Right hindlimb (tissue), 1 donor: Measurements from ENCODE around the gene LIPH.
A peak's percentile ranks its signal among the peaks of the same experiment; 100 is the strongest.
"Not testable (repeated sequence)": the region's sequence is repeated elsewhere in the genome, so short reads cannot be mapped to it uniquely, and the experiment has no call there.

ENCODE experiments used
- DNase-seq: peaks from one replicate; pipeline ENCODE4 v3.0.0-alpha.2; 2018

The LIPH gene

DNA sequence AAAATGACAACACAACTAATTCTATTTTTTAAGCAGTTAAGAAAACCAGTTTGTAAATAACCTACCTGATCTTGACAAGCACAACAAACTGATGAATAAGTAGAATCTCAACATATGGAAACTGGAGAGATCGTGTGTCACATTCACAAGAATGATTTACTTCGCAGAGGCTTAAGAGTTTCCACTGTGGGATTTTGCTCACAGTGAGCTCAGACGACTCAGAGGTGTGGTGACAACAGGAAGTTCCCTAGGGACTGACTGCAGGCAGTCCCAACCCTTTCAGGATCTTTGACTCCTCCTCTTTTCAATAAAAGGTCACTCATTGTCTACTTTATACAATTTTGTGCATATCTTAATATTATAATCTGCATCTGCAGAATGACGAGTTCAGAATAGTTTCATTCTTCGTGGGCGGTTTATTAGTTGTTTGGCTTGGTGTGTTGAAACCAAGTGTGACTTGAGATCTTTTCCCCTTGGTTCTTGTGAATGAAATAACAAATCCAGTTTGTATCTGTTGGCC is at the start of gene LIPH:
TSS of gene LIPH (minus strand) at position 231 of the 520 bp plus-strand sequence. CDS start at position 114, 117 bp downstream.
- DNase-seq: no peak

DNA sequence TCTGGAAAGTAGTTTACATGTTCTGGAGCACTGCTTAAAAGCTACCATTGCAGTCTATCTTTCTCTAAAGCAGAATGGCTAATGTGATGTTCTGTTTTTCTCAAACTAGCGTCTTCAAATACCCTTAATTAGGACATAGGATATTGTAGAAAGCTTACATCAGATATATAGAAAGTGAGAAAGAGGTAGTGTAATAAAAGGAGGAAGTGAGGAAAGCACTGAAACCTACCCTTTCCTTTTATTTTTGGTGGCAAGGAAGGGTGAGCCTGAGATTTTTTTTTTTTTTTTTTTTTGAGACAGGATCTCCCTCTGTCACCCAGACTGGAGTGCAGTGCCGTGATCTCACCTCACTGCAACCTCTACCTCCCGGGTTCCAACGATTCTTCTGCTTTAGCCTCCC is 43.1 kb upstream of the LIPH start:
- no peak for DNase-seq

DNA sequence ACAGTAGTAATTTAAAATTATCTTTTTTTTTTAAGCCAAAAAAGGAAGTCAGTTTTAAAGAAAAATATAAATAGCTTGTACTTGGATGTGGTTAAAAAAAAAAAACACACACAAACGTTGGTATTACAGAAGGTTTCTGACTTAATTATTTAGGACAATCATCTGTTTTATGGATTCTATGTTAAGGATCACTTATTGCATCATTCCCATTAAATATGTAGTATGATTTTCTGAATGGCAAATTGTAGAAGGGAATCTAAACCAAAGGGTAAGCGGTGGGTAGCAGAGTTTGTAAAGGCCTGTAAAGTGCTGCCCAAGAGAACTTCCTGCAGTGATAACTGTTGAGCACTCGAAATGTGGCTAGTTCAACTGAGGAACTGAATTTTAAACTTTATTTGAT is 41.7 kb upstream of the LIPH start:
- DNase-seq: no peak

DNA sequence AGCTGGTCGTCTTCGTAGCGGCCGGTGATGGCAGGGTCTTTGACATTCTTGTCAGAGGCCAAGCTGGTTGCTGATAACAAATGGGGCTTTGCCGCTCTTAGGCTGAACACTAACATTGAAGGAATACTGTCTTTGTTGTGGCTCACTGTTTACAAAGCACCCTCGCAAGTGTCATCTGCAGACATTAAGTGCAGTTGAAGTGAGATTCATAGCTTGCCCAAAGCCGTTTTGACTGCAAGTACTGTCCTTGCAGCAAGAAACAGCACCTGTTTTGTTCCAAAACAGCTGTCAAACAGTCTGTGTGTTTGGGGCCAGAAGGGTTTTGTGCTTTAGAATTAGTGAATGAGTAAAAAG is 34.3 kb upstream of the LIPH start:
- no peak for DNase-seq

DNA sequence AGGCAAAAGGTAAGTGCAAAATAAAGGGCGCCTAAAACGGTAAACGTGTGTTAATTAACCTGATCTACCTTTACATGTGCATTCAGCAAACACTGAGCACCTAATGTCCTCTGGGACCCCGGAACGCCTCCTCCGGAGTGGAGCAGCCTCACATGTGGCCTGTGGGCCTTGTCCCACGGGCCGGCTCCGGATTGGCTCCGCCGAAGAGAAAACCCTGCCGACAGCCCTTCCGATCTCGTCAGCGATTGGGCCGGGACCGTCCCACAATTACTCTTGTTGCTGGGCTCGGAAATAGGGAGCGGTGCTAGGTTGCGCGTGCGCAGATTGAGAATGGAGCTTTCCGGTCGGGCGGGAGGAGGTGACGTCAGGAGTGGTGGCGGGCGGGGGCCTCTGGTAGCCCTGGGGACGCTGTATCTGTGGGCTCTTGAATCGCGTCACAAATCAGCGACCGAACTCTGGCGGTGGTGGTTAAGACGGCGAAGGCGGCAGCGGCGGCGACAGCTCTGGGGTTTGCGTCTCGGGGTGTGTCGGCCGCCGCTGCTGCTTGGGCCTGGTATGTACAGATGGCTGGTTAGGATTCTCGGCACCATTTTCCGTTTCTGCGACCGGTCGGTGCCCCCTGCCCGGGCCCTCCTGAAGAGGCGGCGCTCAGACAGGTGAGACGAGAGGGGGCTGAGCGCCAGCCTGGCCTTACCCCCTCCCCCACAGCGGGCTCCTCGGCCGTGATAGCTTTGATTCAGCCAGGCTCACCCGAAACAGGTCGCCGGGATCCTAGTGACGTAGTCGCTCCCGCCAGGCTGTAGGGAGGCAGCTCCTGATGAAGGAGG is 33.7 kb upstream of the LIPH start, which contains the start of gene SENP2:
TSS of gene SENP2 (plus strand) at position 437 of the 827 bp plus-strand sequence. CDS start at position 556, 119 bp downstream.
- DNase-seq: peak; percentile 100

DNA sequence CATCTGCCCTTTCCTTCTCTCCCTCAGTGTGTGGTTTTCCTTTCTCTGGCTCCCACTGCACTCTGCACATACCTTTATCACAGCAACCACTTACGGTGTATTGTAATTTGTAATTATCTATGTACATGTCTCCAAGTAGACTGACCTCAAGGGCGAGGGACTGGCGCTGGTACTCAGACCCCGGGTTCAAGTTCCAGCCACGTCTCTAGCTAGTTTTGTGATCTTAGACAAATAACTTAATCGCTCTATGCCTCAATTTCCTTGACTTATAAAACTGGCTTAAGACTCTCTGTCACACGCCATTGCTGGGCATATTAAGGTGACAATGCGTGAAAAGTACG is 33.1 kb upstream of the LIPH start:
- no peak for DNase-seq

DNA sequence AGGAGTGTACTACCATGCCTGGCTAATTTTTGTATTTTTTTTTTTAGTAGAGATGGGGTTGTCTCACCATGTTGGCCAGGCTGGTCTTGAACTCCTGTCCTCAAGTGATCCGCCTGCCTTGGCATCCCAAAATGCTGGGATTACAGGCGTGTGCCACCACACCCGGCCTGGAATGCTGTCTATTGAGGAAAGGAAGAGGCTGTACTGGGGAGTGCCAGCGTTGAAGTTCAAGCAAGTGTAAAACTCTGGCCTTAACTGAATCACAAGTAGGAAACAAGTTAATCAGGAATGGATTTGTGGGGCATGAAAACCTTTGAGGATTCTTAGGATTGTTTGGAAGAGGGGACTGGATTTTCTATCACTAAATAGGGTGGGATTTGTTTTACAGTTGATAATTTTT is 32.3 kb upstream of the LIPH start:
- DNase-seq: no peak

DNA sequence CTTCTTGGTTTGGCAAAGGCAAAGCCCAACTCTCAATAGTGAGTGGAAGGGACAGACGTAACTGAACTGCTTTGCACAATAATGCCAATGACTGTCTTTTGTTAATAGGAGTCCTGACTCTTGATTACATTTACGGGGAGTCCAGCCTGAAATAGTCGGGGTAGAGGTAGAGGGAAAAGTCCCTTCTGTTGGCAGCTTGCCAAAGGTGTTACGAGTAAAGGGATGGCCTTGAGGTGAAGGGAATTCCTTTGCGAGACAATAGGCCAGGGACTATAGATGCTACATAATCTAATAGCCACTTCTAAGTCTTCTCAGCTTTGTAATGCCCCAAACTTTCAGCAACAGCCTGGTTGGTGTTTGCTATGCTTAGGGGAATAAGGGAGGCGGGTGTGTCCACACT is 31.5 kb upstream of the LIPH start:
- DNase-seq: no peak

DNA sequence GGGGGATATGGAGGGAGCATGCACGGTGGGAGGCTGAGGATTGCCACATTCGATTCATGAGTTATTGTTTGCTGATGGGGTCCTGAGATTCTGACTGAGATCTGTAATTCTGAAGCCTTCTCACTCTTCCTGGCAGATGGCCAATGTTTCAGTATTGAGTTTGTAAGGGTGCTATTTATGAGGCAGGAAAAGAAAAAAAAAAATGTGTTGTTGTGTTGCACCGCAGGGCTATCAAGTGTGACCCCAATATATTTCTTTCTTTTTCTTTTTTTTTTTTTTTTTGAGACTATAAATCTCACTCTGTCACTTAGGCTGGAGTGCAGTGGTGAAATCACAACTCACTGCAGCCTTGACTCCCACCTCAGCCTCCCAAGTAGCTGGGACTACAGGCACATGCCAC is 30.5 kb upstream of the LIPH start:
- no peak for DNase-seq

DNA sequence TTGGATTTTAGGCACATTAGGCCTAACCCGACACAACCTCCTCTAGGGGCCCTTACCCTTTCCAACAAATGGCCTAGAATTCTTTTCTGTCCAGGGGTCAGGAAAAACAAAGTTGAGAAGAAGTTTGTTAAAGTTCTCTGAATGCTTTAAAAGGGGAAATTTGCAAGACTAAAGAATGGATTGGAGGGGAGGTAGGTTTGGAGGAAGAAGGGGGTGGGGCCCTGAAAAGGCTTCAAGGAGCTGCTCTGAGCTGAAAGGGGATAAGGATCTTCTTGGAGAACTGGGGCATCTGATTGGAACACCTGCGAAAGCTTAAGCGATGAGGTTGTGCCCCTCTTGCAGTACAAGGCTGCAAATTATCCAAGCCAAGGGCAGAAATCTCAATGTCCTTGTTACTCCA is 29.8 kb upstream of the LIPH start:
- no peak for DNase-seq

DNA sequence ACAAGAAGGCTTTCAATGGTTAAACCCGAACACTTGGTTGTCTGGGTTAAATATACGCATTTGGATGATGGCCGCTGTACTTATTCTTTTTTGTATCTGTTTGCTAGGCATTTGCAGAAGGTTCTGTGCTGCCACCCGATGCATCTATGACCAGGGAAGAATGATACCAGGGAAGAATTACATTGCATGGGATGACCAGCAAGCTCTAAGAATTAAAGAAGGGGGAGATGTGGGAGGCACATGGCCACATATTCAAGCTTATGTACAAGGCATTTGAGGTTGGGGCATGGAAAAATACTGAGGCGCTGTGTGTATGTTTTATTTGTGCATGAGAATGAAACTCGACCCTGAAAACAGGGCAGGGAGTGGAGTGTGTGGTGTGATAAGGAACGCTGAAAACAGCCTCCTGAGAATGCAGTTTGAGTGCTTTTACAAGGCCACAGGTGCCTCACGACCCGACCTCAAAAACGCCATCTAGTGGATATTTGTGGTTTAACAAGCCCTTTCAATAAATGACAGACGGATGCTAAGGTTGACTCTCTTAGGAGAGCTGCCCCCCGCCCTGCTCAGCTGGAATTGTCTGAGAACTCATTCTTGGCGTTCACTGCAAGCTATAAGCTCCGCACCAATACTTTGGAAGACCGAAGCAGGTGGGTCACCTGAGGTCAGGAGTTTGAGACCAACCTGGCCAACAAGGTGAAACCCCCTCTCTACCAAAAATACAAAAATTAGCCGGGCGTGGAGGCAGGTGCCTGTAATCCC is 22.9 kb upstream of the LIPH start:
- DNase-seq: not testable (repeated sequence)

DNA sequence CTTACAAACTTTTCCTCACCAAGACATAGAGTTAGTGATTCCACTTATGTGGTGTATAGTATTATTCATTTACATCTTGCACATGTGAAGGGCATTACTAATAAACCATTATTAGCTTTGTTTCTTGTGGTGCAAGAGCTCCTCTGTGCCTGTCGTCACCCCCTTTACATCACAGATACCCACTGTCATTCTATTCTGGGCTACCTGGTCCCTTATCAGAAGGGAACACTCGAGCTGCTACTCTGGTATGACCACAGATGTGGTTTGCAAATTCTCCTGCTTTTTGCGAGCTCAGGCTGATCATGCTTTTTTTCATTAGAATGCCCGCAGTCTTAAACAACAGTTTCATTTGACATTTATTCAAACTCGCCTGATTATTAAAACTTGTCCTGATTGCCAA is 19.8 kb upstream of the LIPH start:
- DNase-seq: no peak

DNA sequence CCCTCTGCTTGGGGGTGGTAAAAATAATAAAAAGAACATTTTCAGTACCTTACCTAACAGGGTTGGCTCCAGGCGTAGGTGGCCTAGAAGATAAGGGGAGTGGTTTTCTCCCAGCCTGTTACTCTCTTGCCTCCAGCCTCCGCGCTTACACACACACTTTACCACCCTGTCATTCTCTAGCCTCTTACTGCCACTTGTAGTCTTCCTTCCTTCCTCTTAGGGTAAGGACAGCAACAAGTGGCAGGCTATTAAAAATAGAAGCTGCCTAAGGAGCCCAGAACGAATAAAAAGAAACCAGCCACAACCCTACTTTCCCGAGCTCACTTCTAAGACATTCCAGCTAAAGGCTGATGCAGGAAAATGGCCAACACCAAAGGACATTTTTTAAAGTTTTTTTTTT is 9.6 kb upstream of the LIPH start:
- DNase-seq: no peak

DNA sequence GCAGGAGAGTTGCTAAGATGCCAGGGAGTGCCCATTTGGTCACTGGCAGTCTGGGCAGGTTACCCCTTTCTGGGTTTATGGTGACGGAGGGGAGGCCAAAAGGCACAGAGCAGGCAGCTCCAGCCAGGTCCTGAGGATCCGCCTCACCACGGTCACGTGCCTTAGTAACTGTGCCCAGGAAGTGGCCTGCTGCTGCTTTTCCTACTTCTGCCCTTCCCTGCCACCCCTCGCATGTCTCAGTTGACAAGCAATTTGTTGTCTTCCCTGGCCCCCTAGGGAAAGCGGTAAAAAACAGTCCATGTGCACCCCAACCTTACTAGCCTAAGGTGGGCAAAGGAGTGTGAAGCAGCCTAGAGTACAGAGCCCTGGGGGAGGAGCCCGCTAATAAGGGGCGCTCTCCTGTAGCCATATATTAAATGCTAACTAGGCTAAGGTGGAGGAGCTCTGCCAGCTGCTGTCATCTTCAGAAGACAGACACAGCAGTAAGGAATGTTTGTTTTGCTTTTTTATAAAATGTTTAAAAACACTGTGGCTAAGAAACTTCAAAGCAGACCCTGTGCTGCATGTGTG is 9.1 kb upstream of the LIPH start:
- DNase-seq: no peak

DNA sequence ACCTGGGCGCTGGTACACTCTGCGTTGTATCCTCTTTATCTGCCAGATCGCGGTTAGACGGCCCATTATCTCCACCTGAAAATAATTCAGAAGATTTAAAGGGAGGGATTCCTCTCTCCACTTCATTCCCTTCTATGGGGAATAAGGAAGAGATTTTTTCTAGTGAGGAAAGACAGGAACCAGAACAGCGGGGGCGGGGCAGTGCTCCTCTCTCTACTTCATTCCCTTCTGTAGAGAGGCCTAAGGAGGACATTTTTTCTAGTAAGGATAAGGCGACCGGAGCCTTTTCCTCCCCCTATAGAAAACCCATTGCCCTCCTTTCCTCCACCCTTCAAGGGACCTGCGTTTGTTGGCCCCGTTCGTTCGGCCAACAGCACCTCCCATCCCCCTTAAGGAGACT is 8.3 kb upstream of the LIPH start:
- DNase-seq: no peak

DNA sequence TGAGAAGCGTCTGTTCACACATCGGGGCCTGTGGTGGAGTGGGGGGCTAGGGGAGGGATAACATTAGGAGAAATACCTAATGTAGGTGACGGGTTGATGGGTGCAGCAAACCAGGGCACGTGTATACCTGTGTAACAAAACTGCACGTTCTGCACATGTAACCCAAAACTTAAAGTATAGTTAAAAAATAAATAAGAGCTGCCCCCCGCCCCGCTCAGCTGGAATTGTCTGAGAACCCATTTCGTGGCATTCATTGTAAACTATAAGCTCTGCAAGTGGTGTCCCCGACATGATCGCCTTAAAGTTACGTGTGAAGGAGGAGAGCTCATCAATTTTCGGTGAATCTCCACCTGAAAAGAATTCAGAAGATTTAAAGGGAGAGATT is 7.3 kb upstream of the LIPH start:
- DNase-seq: no peak

DNA sequence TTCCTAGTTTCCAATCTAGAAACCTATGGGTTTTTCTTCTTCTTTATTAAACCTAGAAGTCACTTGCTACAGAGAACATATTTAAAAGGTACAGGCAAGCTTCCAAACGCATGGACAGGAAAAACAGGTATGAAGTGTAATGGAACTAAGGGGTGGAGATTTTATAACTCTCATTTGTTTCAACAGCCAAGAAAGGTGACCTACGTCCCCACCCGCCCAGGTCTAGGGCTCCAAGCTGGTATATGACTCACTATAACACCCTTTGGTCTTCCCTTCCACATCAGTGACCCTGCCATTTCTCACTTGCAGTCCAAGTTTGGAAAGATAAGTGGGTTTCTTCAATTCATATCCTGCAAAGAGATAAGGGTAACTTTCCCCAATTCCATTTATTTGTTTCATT is 6.0 kb upstream of the LIPH start:
- no peak for DNase-seq

DNA sequence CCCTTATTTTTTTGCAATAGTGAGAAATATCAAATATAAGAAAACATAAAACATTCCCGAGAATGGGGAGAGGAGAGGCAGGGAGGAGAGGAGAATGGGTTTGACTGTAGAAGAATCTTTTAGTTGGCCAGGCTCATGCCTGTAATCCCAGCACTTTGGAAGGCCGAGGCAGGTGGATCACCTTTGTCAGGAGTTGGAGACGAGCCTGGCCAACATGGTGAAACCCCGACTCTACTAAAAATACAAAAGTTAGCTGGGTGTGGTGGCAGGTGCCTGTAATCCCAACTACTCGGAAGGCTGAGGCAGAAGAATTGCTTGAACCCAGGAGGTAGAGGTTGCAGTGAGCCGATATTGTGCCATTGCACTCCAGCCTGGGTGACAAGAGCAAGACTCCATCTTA is 4.3 kb upstream of the LIPH start:
- not testable (repeated sequence) for DNase-seq

DNA sequence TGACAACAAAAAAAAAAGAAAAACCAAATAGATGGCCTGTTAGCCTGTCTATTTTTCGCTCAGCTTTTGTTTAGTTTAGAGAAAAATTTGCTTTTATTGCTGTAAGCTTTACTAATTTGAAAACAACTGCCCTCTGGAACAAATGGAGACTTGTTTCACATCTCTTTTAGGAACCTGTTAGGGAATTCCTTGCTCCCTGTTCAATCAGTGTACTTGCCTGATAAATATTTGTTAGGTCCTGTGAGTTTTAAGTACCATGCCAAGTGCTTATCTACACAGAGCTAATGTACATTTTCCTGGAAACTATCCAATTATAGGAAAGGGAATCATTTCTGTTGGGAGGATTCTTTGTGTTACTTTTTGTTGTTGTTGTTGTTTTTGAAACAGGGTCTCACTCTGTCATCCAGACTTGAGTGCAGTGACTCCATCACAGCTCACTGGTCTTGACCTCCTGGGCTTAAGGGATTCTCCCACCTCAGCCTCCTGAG is 3.5 kb upstream of the LIPH start:
- DNase-seq: no peak

DNA sequence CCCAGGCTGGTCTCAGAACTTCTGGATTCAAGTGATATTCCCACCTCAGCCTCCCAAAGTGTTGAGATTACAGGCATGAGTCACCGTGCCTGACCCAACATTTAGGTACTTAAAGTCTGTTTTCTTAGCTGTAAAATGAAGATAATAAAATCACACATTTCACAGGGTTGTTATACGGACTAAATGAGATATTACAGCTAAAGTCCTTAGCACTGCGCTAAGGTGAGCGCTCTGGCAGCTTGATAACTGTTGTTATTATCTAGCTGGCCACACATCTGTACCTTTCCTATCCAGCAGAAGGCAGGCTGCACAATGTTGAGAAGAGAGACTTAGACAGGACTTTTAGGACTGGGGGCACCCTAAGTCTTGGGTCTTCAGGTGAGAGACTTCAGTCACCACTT is 2.7 kb upstream of the LIPH start:
- no peak for DNase-seq

DNA sequence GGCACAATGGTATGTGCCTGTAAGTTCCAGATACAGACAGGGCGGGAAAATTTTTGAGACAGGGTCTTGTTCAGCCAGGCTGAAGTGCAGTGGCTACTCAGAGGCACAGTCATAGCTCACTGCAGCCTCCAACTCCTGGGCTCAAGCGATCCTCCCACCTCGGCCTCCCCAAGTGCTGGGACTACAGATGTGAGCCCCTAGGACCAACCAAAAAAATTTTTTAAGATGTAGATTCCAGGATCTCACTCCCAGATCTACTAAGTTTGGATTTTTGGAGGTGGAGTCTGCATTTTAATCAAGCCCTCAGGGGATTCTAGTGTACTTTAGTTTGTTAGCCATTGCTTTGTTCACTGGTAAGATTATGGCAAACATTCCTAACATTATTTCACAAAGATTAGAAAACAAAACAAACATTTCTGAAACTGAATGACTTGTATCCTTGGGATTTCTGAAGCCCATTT is 2.7 kb downstream of the LIPH start:
- DNase-seq: no peak

DNA sequence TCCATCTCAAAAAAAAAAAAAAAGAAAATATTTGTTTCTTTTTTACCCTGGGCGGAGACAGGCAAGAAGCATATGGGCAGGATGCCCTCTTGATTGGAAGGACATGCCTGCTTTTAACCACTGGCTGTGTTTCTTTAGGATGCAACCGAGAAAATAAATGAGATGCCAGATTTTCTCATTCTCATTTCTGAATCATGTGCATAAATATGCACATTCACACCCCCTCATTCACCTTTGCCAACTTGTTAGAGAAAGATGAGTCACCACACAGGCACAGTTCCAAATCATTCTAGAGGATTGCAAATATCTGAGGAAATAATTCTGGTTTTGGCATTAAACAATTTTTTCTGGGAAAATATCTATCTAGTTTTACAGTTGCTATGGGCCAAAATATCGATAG is 3.3 kb downstream of the LIPH start:
- DNase-seq: peak; percentile 44

DNA sequence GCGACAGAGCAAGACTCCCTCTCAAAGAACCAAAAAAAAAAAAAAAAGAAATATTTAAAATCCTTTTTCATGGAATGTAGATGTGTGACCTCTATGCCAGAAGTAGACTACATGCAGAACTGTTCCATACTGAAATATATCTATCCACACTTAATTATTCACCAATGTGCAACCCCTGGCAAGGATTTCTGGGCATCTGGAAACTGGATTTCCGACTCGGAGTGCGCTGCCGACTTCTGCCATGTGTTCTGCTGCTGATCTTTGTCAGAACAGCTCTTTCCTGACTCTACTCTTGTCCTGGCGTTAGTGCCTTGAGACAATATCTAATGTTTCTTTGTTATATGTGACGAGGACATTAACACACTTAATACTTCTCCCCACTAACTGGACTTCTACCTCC is 11.7 kb downstream of the LIPH start:
- peak; percentile 27 for DNase-seq

DNA sequence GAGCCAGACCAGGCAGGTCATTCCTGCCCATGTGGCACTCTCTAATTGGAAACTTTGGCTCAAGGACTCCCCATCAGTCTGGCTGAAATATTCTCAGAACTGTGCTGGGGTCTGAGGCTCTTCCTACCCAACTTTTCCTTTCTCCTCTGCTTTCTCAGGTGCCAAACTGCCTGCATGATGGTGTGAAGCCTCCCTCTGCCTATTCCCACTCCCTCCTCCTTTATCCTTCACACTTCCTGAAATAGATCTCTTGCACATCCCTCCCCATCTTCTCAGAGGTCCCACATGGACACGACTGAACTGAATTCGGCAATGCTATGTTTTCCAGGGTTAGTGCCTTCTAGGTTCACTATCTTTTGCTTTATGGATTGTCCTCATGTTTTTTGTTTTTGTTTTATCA is 12.5 kb downstream of the LIPH start:
- no peak for DNase-seq
